ENCODE results near the gene GJE1. TPM values are rescaled to one million over a fixed set of nuclear protein-coding genes. Genes with fewer than 3 reads are reported as not detected.

Gene GJE1
- total RNA-seq, 4 donors from 2014 or later = not detected

DNA sequence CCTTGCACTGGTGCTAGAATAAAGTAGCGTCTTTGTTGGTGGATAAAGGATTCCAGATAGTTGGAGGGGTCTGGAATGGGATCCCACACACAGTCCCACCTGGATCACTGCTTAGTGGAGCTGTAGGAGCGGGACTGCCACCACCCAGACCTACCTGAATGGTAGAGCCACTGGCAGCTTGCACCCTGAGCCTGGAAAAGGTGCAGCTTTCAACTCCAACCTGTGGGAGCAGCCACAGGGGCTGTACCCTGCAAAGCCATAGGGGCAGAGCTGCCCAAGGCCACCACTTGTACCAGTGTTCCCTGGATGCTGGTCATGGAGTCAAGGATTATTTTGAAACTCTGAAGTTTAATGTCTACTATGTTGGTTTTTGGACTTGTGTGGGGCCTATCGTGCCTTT is 41.3 kb downstream of the GJE1 start:
- TF ChIP-seq, protein P1, sequence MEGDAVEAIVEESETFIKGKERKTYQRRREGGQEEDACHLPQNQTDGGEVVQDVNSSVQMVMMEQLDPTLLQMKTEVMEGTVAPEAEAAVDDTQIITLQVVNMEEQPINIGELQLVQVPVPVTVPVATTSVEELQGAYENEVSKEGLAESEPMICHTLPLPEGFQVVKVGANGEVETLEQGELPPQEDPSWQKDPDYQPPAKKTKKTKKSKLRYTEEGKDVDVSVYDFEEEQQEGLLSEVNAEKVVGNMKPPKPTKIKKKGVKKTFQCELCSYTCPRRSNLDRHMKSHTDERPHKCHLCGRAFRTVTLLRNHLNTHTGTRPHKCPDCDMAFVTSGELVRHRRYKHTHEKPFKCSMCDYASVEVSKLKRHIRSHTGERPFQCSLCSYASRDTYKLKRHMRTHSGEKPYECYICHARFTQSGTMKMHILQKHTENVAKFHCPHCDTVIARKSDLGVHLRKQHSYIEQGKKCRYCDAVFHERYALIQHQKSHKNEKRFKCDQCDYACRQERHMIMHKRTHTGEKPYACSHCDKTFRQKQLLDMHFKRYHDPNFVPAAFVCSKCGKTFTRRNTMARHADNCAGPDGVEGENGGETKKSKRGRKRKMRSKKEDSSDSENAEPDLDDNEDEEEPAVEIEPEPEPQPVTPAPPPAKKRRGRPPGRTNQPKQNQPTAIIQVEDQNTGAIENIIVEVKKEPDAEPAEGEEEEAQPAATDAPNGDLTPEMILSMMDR (IDR thresholded peaks at IDR 0.05) = no peak
- no peak for TF ChIP-seq POLR2A (IDR thresholded peaks at IDR 0.05)
- Histone ChIP-seq H3K9me3 (no peaks in the 10 kb centered on the region), H3K27ac (no peak overlapping the region), H3K4me1 (no peaks in the 10 kb centered on the region), H3K36me3 (no peaks in the 10 kb centered on the region), H3K27me3 (no peaks in the 10 kb centered on the region), H3K4me3 (no peak overlapping the region)
- intact Hi-C loops (cut with DNase I; ENCODE audit: low total_unique reads) = no loop called here
- no peak for DNase-seq

DNA sequence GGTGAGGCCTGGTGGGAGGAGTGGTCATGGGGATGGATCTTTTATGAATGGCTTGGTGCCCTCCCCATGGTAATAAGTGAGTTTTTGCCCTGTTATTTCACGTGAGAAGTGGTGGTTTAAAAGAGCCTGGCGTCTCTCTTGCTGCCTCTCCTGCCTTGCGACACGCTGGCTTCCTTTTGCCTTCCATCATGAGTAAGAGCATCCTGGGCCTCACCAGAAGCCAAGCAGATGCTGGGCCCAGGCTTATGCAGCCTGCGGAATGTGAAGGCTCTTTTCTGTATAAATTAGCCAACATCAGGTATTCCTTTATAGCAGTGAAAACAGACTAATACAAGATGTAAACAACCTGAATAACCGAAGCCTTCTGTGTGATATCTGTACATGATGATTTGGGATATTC is 42.0 kb downstream of the GJE1 start:
- intact Hi-C loops (cut with DNase I; ENCODE audit: low total_unique reads) = no loop called here
- no peaks in the 10 kb centered on the region for H3K9me3 ChIP-seq
- no peak for TF ChIP-seq POLR2A (IDR thresholded peaks at IDR 0.05)
- TF ChIP-seq, protein P1 (IDR thresholded peaks at IDR 0.05) = no peak
- H3K4me1 ChIP-seq = no peaks in the 10 kb centered on the region
- no peak overlapping the region for H3K27ac ChIP-seq
- H3K27me3 ChIP-seq = no peaks in the 10 kb centered on the region
- H3K36me3 ChIP-seq = no peaks in the 10 kb centered on the region
- H3K4me3 ChIP-seq = no peak overlapping the region
- no peak for DNase-seq

DNA sequence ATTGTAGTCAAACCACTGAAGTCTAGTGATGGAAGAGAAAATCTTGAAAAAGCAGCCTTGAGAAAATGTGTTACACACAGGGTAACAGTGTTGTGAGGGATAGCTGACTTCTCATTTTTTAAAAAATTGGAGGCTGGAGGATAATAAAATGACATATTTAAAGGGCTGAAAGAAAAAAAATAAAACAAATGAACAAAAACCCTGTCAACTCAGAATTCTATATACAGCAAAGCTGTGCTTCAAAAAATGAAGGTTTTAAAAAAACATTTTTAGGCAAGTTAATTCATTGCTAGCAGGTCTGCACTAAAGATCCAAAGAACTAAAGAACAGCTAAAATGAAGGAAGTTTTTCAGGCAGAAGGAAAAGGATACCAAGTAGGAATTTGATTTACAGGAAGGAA is 45.4 kb downstream of the GJE1 start:
- H3K4me1 ChIP-seq = no peaks in the 10 kb centered on the region
- no peak for DNase-seq
- H3K9me3 ChIP-seq = no peaks in the 10 kb centered on the region
- intact Hi-C loops (cut with DNase I; ENCODE audit: low total_unique reads) = no loop called here
- no peak overlapping the region for H3K27ac ChIP-seq
- no peaks in the 10 kb centered on the region for H3K27me3 ChIP-seq
- H3K4me3 ChIP-seq = no peak overlapping the region
- TF ChIP-seq POLR2A (IDR thresholded peaks at IDR 0.05) = no peak
- TF ChIP-seq, protein P1 (IDR thresholded peaks at IDR 0.05) = no peak
- H3K36me3 ChIP-seq = no peaks in the 10 kb centered on the region

DNA sequence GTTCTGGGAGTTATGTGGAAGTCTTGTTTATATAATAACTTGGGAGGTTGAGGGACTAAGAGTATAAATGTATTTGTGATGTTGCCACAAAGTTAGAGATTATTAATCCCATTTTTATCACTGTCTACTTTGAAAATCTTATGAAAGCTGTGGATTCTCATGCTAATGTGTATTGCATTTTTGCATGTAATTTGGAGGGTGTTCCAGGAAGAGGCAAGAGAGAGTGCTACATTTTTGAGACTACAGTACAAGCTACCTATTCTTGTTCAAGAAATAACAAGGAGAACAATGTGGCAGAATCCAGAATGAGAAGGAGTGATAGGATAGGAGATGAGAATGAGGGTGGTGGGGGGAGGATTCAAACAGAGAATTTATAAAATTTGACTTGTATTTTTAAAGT is 49.3 kb downstream of the GJE1 start:
- TF ChIP-seq POLR2A (IDR thresholded peaks at IDR 0.05) = no peak
- TF ChIP-seq, protein P1 (IDR thresholded peaks at IDR 0.05) = no peak
- no peak overlapping the region for H3K27ac ChIP-seq
- H3K4me3 ChIP-seq = no peak overlapping the region
- no peaks in the 10 kb centered on the region for H3K9me3 ChIP-seq
- intact Hi-C loops (cut with DNase I; ENCODE audit: low total_unique reads) = no loop called here
- H3K36me3 ChIP-seq = no peaks in the 10 kb centered on the region
- H3K4me1 ChIP-seq = no peaks in the 10 kb centered on the region
- no peak for DNase-seq
- no peaks in the 10 kb centered on the region for H3K27me3 ChIP-seq

DNA sequence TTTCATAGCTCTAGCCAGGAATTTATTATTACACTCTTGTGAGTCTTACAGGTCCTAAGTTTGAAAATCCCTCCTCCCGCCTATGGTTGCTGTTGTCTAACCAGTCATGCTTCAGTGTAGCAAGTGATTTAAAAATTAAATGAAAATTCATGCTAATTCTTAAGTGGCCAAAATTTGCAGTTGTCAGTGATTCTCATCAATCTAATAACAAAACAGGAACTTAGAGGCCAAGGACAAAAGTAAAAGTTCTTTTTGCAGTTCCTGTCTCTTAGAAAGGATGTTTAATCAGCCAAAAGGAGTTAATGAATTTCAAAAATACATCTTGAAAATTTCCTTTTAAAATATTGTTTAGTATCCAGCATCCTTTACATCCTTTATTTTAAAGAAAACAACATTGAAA is 50.6 kb downstream of the GJE1 start:
- Histone ChIP-seq H3K4me1 (no peaks in the 10 kb centered on the region), H3K9me3 (no peaks in the 10 kb centered on the region), H3K36me3 (no peaks in the 10 kb centered on the region), H3K27me3 (no peaks in the 10 kb centered on the region), H3K27ac (no peak overlapping the region), H3K4me3 (no peak overlapping the region)
- DNase-seq = no peak
- intact Hi-C loops (cut with DNase I; ENCODE audit: low total_unique reads) = no loop called here
- TF ChIP-seq POLR2A (IDR thresholded peaks at IDR 0.05) = no peak
- TF ChIP-seq, protein P1 (IDR thresholded peaks at IDR 0.05) = no peak
